ENCODE measurements around the gene CDH3.

Gene CDH3

GRCh38 chr16:68655806-68656205, 10.7 kb downstream of the CDH3 start:
- DNase-seq, result no peak

GRCh38 chr16:68656751-68657150, 11.6 kb downstream of the CDH3 start:
- no peak for DNase-seq

GRCh38 chr16:68658341-68658973, 13.3 kb downstream of the CDH3 start:
- no peak for DNase-seq

GRCh38 chr16:68658974-68659360, 13.9 kb downstream of the CDH3 start:
- no peak for DNase-seq

GRCh38 chr16:68659412-68660358, 14.6 kb downstream of the CDH3 start:
- no peak for DNase-seq

DNA sequence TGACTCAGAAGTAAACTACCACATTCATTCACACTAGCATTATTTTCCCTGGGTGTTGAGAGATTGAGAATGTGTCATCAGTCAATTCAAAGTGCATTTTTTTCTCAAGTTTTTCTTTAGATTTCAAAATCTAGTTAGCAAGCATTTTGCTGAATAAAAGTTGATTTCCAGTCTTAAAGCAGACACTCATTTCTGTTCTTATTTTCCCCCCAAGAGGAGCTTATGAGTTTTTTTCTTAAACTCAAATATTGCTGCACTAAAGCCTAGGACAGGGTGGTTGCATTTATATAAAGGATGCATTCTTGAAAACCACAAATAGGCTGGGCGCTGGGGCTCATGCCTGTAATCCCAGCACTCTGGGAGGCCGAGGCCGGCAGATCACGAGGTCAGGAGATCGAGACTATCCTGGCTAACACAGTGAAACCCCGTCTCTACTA, 15.3 kb downstream of the CDH3 start:
- no peak for DNase-seq

GRCh38 chr16:68662035-68662434, 16.9 kb downstream of the CDH3 start:
- no peak for DNase-seq

- DNase-seq, result no peak
Observed at GRCh38 chr16:68664297-68664696, 19.2 kb downstream of the CDH3 start.

- DNase-seq, result no peak
Observed at GRCh38 chr16:68665501-68665900, 20.4 kb downstream of the CDH3 start.

DNA sequence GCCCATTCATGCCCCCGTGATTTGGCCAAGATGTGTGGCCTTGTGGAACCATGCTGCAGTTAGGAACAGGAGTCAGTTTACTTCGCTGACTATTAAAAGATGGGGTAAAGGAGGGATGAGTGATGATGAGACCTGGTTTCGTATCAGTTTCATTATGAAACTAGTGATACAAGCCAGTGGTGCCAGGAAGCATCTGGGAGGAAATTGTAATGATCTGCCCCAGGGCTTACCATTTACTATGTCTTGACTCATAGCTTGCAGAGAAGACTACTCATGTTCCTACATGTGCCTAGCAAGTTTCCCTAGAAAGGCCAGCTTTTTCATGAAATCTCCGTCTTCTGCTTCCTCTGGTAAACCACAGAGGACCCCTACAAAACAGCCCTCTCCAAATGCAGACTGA, 23.2 kb downstream of the CDH3 start:
- DNase-seq, result no peak

DNA sequence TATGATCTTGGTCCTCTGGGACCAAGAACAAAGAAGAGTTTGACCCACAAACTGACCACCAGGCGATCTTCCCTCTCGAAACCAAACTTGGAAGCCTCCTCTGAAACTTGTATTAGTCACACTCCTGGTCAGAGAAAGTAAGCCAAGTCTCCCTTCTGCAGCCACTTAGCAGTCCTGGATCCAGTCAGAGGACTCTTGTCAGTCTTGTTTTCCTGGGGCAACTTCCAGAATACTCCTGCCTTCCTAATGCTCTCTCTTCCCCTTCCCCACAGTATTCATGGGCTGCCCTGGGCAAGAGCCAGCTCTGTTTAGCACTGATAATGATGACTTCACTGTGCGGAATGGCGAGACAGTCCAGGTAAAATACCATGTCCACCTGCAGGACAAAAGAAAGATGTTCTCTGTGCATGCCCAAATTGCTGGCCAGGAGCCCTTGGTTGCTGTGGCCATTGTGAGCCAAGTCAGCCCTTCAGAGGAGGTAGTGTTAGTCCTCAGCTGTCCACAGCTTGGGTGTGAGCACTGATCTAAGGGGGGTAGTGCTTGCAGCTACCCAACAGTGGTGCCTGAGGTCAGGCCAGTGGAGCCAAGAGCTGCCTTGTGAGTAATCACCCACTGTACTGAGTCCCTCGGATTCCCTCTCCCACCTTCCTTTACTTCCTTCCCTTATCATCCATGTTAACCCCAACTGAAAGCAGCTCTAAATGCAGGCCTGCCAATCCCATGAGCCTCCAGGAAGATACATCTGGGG, 31.2 kb downstream of the CDH3 start:
- no peak for DNase-seq

DNA sequence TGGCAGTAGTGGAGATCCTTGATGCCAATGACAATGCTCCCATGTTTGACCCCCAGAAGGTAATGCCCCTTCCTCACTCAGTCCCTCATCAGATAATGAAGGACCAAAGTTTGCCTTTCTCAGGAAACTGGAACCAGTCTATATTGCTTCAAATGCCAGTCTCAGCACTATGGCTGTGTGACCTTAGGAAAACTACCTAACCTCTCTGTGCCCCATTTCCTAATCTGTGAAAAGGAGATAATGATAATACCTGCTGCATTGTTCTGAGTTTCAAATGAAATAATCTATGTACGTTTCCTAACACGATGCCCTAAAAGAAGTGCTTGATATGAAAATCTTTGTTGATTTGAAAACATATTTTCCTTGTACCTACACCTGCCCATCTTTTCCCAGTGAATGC, 35.9 kb downstream of the CDH3 start:
- no peak for DNase-seq

DNA sequence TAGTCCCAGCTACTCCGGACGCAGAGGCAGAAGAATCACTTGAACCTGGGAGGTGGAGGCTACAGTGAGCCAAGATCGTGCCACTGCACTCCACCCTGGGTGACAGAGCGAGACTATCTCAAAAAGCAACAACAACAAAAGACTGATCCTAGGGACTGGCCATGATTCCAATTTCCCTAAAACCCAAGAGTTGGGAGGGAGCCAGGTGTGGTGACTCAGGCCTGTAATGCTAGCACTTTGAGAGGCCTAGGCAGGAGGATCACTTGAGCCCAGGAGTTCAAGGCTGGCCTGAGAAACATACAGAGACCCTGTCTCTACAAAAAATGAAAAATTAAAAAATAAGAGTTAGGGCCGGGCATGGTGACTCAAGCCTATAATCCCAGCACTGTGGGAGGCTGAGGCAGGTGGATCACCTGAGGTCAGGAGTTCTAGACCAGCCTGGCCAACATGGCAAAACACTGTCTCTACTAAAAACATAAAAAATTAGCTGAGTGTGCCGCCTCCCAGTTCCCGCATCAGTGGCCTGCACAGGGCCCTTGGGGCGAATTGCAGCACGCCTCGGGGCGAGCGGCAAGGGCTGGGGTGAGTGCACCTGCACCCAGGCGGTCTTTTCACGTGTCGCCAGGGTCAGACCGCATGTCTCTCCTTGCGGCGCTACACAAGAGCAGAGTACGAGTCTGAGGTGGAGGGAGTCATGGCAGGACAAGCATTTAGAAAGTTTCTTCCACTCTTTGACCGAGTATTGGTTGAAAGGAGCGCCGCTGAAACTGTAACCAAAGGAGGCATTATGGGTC, 40.8 kb downstream of the CDH3 start:
- DNase-seq, result no peak

- DNase-seq, result no peak
Observed at GRCh38 chr16:68686905-68687304, 41.8 kb downstream of the CDH3 start.

DNA sequence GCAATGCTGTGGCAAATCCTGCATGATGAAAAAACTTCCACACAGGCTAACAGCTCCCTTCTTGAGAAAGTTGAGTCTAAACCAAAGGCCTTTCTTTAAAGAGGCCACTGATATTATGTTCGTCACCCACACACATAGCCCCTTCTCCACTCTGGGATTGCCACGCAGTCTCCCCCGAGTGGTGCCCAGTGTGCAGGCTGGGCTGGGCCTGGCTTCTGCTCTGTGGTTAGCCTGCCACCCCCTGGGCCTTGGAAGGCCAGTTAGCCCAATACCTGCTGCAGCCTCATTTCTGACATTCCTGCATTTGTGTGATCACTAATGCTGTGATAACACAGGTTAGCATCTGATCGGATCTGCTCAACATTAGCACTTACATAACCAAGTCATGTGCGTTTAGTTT, 44.8 kb downstream of the CDH3 start:
- no peak for DNase-seq

DNA sequence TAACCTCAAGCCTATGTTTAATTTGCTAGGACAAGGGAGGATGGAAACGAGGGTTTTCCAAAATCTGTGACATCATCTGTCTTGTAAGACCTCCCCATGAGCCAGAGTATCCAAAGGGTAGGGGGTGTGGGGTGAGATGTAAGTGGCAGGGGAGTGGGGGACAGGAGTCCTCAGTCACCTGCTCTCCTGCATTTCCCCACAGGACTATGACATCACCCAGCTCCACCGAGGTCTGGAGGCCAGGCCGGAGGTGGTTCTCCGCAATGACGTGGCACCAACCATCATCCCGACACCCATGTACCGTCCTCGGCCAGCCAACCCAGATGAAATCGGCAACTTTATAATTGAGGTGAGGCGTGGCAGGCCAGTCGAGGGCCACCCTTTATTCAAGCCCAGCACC, 50.5 kb downstream of the CDH3 start:
- no peak for DNase-seq

DNA sequence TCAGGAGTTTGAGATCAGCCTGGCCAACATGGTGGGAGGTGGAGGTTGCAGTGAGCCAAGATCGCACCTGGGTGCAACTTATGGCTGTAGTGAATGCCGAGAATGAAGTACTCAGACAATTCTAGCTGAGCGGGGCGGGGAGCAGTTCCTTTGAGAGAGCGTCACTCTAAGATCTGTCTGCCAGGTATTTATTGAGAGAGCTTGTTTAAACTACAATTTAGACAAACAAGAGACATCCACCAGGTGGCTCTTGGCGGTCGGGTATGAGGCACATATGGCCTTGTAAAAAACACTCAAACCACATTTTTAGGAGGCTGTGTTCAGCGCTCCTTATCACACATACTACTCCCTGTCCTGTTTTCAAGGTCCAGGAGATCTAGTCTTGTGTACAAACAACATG, 51.4 kb downstream of the CDH3 start:
- no peak for DNase-seq

DNA sequence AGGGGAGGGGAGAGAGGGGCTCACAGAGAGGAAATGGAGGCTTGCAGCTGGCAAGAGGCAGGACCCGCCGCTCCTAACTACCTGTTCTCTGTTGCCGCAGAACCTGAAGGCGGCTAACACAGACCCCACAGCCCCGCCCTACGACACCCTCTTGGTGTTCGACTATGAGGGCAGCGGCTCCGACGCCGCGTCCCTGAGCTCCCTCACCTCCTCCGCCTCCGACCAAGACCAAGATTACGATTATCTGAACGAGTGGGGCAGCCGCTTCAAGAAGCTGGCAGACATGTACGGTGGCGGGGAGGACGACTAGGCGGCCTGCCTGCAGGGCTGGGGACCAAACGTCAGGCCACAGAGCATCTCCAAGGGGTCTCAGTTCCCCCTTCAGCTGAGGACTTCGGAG, 53.0 kb downstream of the CDH3 start:
- no peak for DNase-seq

- no peak for DNase-seq
Observed at GRCh38 chr16:68700120-68700519, 55.0 kb downstream of the CDH3 start.

- no peak for DNase-seq
Observed at GRCh38 chr16:68700831-68701230, 55.7 kb downstream of the CDH3 start.

DNA sequence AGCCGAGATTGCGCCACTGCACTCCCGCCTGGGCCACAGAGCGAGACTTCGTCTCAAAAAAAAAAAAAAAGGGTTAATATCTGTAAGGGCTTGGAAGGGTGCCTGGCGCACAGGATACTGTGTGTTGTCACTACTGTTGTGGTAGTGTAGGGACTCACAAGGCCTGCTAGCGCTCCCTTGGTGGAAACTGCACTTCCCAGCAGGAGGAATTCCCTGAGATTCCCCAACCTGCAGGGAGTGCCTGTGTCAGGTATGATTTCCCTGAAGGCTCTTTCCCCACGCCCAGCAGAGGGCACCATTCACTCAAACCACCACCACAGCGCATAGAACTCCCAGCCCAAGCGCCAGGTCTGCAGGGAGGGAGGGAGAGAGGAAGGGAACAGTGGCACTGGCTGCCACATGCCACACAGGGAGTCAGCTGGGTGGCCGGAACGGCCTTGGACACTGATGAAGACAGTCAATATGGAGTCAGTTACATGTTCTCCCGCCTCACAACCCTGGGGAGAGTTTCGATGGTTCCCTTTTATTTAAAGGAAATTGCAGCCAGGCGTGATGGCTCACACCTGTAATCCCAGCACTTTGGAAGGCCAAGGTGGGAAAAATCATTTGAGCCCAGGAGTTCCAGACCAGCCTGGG, 59.2 kb downstream of the CDH3 start:
- DNase-seq, result peak; percentile 80

All from midbrain (tissue), 1 donor.